ENCODE results near the gene MPZL3. TPM values are rescaled to one million over a fixed set of nuclear protein-coding genes. Genes with fewer than 3 reads are reported as not detected.

Gene MPZL3
- polyA plus RNA-seq, 3 donors from 2014 or later, result 4.2 to 5.2 (median 4.8) TPM

Other genes with a start within 250 kb of the MPZL3 start
- gene TMPRSS4, start 175.3 kb downstream of the MPZL3 start, polyA plus RNA-seq, result not detected
- gene SMIM35, start 165.4 kb downstream of the MPZL3 start, polyA plus RNA-seq, result 1 to 10 TPM in 1 of 3 donors, under 1 TPM in 1, not detected in 1; 0.49 to 1.1 TPM
- gene SCN4B, start 99.5 kb downstream of the MPZL3 start, polyA plus RNA-seq, result not detected
- not detected for gene SCN2B, start 75.7 kb downstream of the MPZL3 start, polyA plus RNA-seq
- gene JAML, start 27.4 kb downstream of the MPZL3 start, polyA plus RNA-seq, result 10 to 100 TPM; 16.8 to 37.7 (median 26.3) TPM
- gene MPZL2, start 11.9 kb upstream of the MPZL3 start, polyA plus RNA-seq, result 1 to 10 TPM in 1 of 3 donors, under 1 TPM in 2; 0.17 to 1.5 (median 0.49) TPM
- gene CD3E, start 52.4 kb upstream of the MPZL3 start, polyA plus RNA-seq, result 100 to 1,000 TPM in 2 of 3 donors, 10 to 100 TPM in 1; 50.4 to 456 (median 296) TPM
- 10 to 100 TPM; 19.8 to 97.2 (median 20.5) TPM for gene CD3D, start 90.3 kb upstream of the MPZL3 start, polyA plus RNA-seq
- gene CD3G, start 92.0 kb upstream of the MPZL3 start, polyA plus RNA-seq, result 10 to 100 TPM in 2 of 3 donors, 1 to 10 TPM in 1; 4.1 to 40.7 (median 10.8) TPM
- 10 to 100 TPM; 13.7 to 26.3 (median 14.1) TPM for gene UBE4A, start 107.2 kb upstream of the MPZL3 start, polyA plus RNA-seq
- 100 to 1,000 TPM; 448 to 825 (median 551) TPM for gene ATP5MG, start 149.2 kb upstream of the MPZL3 start, polyA plus RNA-seq
- gene KMT2A, start 184.1 kb upstream of the MPZL3 start, polyA plus RNA-seq, result 10 to 100 TPM in 1 of 3 donors, 1 to 10 TPM in 2; 3.2 to 22.5 (median 6.6) TPM